HG02759 (cell line): ENCODE data around the gene RHOH.
"Not testable (repeated sequence)": the region's sequence is repeated elsewhere in the genome, so short reads cannot be mapped to it uniquely, and the experiment has no call there.

Experiments
- ATAC-seq: cut with Tn5 transposase; IDR thresholded peaks from one replicate; pipeline ENCODE4 v1.9.1; 2021; ENCODE audit warnings: mild to moderate bottlenecking, moderate library complexity; ENCODE audit not compliant: unreplicated experiment

Gene RHOH

DNA sequence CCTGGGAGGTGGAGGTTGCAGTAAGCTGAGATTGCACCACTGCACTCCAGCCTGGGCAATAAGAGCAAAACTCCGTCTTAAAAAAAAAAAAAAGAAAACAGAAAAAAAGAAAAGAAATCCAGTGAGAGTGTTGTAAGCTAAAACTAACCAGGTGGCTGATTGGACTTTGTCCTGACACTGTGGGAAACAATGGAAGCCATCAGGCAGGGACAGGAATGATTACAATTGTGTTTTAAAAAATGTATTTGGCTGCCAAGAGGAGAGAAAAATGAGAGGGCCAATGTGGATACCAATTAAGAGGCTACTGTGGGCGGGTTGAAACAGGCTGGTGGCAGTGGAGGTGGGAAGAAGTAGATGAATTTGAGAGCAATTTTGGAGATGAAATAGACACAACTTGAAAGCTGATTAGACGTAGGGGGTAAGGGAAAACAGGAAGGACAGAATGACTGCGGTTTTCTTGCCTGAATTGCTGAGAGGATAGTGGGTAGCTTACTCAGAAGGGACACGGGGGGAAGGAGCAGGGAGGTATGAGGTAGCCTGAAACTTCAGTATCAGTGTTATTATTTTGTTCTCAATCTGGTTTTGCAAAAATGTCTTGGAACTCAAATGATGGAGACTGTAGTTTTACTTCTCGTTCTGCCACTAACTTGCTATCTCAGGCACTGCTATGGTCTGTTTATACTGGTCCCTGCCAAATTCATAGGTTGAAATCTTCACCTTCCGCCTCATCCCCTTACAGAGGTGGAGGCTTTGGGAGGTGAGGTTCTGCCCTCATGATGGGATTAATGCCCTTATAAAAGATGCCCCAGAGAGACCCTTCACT lies 92.7 kb downstream of the RHOH start:
- ATAC-seq: peak; percentile 68

DNA sequence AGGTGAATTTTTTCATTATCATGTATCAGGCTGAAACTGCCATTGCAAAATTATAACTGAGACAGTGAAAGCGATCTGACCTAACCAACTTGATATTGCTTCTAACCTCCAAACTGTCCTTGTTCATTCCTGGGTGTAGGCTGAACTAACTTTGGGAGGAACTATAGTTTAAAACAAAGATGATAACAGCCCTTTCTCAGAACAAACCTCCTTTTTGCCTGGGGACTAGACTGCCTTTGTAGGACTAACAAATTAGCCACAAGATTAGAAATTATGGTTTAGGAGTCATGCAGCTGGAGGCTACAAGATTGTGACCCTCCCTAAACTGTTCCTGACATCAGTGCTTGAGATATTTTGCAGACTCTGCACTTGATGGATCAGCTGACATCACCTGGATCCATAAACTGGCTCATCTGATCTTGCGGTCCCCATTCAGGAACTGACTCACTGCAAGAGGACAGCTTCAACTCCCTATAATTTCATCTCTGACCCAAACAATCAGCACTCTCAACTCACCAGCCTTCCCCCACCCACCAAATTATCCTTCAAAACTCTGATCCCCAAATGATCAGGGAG lies 93.9 kb downstream of the RHOH start:
- not testable (repeated sequence) for ATAC-seq

DNA sequence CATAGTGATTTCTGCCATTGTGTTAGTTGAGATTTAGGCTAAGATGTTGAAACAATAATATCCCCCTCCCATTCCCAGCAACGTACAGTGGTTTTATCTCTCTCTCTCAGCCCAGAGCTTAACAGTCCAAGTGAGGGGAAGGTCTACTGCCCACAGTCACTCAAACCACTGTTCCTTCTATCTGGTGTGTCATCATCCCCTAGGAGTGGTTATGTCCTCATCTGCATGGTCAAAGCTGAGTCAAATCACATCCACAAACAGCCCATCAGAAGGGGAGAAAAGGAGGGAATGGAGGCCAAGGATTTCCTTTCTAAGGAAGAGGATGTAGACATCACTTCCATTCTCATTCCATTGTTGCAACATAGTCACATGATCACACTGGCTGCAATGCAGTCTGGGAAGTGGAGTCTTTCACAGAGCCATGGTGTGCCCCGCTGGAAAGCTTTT lies 95.5 kb downstream of the RHOH start:
- ATAC-seq: no peak

DNA sequence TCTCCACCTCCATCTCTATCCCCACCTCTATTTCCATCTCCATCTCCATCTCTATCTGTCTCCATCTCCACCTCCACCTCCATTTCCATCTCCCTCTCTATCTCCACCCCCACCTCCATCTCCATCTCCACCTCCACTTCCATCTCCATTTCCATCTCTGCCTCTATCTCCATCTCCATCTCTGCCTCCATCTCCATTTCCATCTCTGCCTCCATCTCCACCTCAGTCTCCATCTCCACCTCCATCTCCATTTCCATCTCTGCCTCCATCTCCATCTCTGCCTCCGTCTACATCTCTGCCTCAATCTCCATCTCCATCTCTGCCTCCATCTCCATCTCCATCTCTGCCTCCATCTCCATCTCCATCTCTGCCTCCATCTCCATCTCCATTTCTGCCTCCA lies 97.5 kb downstream of the RHOH start:
- ATAC-seq: no peak

DNA sequence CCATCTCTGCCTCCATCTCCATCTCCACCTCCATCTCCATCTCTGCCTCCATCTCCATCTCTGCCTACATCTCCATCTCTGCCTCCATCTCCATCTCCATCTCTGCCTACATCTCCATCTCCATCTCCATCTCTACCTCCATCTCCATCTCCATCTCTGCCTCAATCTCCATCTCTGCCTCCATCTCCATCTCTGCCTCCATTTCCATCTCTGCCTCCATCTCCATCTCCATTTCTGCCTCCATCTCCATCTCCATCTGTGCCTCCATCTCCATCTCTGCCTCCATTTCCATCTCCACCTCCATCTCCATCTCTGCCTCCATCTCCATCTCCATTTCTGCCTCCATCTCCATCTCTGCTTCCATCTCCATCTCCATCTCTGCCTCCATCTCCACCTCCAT lies 98.2 kb downstream of the RHOH start:
- not testable (repeated sequence) for ATAC-seq

DNA sequence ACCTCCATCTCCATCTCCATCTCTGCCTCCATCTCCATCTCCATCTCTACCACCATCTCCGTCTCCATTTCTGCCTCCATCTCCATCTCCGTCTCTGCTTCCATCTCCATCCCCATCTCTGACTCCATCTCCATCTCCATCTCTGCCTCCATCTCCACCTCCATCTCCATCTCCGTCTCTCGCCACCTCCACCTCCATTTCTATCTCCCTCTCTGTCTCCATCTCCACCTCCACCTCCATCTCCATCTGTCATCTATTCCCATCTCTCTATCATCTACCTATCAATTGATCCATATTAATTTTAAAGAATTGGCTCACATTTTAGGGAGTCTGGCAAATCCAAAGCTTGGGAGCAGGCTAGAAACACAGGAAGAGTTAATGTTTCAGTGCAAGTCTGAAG lies 98.7 kb downstream of the RHOH start:
- no peak for ATAC-seq
